ENCODE data around the gene ZBTB16.

ZBTB16 gene

DNA sequence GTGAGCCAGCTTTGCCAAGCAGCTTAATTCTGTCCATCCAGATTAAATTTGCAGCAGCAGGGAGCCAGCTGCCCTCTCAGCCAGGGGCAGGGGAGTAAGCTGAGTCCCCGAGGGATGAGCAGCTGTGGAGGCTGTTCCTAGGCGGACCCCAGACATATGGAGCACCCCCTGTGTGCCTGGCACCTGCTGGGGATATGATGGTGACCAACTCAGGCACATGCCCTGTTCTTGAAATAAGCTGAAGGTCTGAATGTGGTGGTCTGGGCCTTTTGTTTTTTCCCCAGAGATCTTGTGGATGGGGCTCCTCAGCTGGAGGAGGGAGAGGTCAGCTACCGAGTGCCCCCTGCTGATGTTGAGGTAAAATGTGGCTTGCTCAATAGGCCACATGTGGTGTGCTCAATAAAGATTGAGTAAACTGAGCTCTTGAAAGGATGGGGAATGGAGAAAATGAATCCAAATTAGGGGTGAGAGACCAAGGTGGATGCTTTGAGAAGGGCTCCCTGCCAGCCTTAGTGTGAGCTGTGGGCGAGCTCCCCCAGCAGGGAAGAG lies 133.4 kb downstream of the ZBTB16 start:
- no peak for DNase-seq

DNA sequence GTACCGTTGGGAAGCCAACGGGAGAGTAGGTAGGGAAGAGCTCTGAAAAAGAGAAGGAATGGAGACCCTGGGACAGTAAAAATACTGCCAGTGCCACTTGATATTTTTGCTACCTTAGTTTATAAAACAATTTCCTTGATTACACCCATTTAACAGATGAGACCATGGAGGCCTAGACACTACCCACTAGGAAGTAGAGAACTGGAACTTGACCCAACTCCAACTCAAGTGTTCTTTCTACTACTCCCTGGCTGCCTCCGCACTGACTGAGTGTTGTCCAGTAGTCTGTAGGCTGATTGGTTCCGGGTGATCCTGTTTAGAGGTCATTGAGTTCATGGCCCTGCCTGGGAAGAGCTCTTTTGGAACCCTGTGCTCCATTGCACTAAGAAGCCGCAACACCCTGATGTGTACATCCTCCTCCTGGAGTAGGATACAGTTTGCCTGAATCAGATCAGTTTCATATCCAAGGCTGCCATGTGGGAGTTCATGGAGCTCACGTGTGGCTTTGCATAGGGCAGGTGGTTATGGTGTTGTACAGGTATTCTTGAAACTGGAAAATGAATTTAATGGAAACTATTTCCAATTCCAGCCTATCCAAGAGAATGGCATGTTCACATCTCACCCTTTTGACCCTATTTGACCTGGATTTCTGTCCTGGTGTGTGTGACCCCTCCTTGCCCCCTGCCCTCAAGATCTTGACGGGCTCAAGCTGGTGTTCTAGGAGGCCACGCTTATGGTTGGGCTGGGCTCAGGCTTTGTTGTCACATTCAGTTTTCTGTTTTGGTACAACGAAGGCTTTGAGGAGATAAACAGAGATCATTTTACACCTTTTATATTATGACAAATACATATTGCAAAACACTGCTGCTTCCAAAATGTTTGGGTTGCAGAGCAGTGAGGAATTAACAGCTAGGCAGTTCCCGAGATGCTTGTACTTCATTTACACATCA lies 134.5 kb downstream of the ZBTB16 start:
- DNase-seq = no peak

DNA sequence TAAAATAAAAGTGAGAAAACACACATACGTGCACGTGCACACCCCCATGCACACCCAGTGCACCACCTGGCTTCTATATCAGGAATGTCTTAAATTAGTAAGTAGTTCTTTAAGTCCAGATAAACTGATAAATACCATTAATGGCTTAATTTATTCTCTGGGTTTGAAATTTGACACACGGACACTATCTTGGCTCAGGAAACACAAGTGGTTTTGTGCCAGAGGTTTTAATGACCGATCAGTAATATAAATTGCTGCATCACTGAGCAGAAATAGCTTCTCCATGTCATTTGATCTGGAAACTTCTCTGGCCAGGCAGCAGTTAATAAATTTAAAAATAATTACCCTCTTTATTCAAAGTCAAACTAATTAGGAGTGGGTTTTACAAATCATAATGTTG lies 135.2 kb downstream of the ZBTB16 start:
- no peak for DNase-seq

DNA sequence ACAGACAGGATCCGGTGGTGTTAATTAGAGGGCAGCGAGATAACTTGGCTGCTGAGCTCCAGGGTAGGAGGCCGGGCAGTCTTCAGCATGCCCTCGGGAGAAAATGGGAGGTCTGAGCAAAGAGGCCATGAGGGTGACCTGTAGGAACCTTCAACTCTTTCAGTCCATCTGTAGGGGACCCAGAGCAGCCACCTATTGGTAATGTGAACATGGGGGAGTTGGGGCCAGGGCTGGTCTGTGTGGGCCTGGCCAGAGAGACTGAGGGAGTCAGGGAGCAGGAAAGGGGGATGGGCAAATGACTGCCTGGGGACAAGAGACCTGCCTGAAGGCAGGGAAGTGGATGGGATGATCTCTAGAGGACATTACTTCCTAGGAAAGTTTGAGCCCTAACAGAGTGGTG lies 135.6 kb downstream of the ZBTB16 start:
- DNase-seq = no peak

DNA sequence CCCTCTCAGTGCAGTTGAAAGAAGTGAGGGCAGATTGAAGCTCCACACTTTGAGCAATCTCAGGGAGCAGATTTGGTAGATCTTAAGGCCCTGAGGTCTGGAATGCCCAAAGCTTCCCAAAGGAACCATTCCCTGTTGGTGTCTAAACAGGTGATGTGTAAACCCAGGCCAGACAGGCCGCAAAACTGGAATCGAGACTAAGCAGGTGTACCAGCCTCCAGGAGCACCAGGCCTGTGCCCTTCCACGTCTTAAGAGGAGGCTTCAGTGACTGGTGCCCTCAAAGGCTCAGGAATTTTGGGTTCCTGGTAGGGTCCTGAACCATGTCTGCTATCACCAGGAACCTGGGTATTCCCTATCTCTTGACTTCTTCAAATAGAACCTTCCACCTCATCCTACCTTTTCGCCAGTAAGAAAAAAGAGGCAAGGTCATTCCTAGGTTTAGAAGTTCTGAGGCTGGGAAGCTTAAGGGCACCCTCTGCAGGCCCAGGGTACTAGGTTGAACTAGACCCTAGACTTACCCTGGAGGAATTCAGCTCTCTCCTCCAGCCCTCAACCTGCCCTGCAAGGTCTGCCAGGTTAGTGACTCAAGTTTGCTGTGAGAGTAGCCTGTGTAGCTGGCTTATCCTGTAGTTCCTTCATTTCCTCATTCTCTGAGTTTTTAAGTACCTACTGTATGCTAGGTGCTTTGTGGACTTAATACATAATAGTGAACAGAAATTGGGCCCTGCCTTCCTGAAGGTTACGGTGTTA lies 136.6 kb downstream of the ZBTB16 start:
- DNase-seq = no peak

DNA sequence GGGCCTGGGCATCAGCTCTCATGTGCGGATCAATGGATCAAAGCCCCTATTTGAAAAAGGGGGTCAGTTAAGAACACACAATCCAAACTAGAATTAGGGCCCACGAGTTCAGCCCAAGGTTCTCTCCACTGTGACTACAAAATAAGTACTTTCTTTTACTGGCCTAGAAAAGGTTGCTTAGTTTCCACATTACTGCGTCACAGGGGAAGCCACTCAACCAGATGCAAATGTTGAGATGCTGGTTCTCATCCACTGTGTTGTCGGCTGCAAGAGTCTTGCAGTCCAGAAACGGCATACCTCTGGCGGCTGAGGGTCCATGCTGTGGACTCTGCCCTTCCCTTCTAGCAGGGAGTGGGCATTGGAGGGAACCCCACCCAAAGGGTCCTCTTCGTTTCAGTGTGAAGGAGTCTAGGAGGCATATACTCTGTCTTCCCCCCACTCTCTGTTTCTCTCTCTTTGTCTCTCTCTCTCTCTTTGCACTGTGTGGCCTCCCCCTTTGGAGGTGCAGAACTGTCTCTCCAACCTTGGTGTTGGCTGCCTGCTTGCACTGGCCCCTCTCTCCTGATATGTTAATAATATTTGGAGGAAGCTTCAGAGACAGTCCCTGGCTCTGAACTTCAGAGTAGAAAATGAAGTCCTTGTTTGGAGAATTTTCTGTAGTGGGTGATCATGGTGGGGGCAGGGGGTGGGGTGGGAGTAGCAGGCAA lies 137.6 kb downstream of the ZBTB16 start:
- peak in 1 of 2 donors; percentile 58 for DNase-seq

DNA sequence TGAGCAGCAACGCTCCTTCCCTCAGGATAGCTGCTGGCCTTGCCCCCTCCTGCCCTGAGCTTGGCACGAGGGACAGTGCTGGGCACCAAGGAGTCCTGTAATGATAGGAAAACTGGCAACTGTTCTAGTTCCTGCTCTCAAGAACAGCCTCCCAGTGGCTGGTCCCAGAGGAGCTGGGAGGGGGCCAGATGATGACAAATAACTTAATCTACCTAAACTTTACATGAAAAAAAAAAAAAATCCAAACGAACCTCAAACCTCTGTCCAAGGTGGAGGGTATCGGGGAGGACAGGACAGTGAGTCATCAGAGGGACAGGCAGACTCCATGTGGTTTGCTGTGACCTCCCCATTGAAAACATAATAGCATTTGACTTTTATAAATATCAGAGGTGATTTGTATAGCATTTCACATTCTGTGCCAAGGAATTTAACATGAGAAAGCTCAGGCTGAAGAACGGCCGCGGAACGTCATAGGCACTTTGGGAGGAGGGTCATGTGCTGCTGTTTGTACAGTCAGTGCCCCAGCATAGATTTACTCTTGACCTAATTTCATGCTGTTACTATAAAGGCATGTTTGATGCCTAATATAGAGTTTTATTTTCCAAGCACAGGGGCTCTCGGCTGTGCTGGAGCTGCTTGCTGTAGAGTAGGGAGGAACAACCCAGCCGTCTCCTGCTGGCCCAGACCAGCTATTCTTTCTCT lies 138.4 kb downstream of the ZBTB16 start:
- DNase-seq = peak; percentile 30 to 49

DNA sequence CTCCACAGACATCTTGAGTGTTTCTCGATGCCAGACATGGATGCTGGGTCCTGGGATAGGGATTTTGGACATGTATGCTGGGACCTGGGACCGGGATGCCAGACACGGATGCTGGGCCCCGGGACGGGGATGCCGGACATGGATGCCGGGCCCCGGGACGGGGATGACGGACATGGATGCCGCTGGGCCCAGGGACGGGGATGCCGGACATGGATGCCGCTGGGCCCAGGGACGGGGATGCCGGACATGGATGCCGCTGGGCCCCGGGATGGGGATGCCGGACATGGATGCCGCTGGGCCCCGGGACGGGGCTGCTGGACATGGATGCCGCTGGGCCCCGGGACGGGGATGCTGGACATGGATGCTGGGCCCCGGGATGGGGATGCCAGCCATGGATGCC lies 139.5 kb downstream of the ZBTB16 start:
- DNase-seq = no peak

DNA sequence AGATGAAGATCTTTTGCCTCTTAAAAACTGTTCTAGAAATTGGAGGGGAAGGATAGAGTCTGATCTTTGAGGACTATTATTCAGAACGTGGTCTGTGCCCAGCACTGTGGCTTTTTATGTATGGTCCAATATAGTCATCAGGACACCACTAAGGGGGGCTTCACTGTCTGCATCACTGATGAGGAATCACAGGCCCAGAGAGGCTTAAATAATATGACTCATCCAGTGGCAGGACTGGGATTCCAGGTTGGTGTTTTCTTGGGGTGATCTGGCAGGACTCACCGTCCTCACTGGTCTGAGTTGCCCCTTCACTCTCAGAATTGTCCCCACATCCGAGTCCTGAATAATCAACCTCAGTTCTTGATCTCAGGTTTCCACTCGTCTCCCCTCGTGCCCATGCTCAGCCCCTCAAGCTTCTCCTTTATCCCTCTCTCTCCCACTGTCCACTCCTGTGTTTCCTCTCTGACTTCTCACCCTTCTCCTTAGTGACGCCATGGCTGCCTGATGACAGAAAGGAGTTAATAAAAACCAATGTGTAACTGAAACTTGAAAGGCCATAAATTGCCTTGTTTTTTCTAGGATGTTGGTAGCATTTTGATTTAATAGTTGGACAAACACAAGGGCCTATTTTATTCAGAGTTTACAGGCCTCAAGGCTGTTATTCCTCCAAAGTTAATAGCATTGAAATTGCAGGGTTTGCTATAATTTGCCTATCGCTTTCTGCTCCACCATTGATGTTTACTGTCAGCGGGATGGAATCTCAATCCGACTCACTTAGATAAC lies 141.0 kb downstream of the ZBTB16 start:
- no peak for DNase-seq

DNA sequence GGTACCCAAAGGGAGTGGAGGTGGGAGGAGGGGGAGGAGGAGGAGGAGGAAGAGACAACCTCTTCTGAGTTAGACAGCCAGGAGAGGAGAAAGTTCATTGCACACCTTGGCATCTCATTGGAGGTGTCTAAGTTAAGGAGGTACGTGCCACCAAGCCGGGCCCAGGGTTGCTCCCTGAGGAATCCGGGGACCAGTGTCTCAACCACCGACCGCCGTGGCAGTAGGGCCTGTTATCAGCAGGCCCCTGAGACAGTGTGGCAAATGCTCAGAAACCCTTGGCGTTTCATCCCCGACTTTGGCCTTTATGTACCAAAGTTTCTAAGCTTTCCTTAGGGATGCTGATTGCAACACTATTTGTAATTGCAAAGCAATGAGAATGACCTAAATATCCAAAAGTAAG lies 141.7 kb downstream of the ZBTB16 start:
- DNase-seq = no peak

DNA sequence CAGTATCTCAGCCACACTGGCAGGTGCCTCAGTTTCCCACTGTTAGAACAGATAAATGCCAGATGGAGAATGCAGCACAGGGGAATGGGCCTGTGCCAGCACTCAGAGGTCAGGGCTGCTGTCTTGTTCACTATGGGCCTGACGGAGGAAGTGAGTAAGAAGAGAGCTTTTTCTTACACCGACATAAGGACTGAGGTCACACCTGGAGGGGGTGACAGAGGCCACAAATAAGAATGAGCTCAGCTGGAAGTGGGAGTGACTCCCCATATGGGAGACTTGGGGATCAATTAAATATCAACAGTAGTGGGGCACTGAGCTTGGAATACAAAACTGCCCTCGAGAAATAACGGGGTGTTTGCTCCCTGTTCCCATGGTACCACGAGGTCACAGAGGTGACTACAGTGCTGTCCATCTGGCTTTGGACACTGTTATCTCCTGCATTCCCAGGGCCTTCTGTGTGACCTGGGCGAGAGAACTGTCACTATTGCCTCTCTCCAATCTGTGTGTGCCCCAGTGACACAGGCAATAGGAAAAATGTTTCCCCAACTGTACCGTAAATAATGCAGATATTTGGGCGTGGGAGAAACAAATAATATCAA lies 142.6 kb downstream of the ZBTB16 start:
- no peak for DNase-seq

DNA sequence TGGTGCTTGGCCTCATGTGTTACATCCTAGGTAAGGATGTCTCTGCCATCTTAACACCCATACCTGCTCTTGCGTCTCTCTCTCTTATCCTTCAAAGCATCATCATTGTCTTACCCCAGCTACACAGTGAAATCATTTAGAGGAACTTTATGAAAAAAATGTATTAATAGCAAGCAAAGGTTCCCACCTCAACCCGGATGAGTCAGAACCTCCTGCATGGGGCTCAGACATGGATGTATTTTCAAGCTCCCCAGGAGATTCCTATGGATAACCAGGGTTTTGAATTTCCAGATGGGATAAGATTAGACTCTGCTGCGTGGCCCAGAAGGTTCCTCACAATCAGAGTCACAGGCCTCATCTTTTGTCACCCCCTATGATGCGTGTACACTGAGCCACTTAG lies 147.6 kb downstream of the ZBTB16 start:
- DNase-seq = no peak

DNA sequence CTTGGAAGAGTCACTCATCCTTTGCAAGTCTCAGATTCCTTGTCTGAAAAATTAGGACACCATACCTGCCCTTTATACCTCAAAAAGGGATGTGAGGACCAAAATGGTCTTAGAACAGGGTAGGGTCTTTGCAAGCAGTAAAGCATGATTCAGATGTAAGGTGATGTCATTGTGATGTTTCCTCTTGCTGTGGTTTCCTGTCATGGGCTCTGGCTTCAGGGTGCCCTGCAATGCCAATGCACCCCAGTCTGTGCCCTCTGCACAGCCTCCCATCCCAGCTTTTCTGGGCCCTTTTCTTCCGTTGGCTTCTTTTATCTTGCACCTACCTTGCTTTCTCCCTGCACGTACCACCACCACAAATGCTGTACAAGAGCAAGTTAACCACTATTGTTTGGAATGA lies 148.9 kb downstream of the ZBTB16 start:
- DNase-seq = no peak

DNA sequence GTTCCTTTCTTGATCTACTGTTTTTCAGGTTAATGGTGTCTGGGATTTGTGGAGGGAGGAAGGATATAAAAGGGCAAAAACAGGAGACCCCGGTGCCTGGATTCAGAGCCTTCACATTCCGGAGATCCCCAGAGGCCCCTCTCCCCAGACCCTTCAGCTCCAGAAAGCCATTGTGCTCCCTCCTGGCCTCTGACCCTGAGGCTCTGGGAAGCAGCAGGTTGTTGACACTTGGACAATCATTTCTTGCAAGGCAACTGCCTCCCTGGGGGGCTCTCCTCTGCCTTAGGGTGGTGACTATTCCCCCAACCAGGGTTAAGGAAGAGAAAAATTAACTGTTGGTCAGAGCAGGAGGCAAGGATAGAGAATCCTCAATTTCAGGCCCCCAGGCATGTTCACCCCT lies 149.8 kb downstream of the ZBTB16 start:
- DNase-seq = no peak

DNA sequence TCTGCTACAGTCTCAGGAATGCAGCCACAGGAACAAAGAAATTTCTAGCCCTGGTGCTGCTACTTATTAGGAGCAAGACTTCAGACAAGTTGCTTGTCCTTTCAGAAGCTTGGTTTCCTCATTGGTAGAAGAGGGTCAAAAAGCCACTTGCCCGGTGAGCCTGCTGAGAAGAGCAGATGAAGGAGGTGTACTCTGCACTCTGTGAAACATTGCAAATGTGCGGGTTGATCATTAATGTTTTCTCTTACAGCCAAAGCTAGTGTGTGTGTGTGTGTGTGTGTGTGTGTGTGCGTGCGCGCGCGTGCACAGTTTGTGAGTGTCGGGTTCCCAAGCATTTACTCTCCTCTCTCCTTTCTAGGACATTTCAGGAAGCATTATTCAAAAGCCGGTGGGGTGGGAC lies 150.4 kb downstream of the ZBTB16 start:
- no peak for DNase-seq

DNA sequence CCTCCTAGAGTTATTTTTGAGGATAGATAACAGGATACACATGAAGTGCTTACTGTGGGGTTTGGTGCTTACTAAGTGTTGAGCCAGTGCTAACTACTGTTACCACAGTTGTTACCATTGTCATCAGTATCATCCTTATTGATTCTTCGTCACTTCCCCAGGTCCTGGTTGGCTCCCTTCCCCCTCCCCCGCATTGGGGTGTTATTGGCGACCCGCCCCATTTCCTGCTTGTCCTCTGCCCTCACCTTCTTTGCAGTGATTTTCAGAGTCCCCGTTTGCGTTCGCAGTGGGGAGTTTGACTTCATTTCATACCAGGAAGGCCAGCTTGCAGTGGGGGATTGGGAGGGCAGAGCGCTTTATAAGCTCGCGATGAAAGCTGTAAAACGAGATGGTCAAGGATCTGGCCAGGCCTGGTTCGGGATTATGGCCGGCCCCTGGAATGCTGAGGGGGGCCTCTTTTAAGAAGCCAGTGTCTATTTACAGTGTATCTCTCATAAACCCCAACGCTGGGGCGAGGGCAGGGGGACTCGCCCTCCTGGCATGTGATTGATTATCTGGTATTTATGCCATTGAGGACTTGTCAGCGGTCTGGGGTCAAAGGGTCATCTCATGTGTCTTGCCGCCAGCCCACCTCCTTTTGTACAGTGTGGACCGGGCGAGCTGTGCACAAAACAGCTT lies 152.1 kb downstream of the ZBTB16 start:
- no peak for DNase-seq

DNA sequence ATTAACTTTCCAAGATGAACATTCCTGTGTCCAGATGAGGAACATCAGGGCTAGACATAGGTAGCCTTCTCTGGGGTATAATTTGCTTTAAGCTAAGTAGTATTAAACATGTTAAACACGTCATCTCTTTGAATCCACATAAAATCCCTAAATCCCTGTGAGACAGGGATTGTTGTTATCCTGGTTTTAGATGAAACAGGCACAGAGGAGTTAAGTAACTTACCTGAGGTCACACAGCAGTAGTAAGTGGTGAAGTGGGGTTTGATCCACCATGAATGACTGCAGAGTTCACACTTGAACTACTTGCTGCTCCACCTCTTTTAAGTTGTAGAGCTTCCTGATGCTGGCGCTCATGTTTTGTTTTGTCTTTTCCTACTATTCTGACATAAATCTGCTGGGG lies 154.1 kb downstream of the ZBTB16 start:
- no peak for DNase-seq

DNA sequence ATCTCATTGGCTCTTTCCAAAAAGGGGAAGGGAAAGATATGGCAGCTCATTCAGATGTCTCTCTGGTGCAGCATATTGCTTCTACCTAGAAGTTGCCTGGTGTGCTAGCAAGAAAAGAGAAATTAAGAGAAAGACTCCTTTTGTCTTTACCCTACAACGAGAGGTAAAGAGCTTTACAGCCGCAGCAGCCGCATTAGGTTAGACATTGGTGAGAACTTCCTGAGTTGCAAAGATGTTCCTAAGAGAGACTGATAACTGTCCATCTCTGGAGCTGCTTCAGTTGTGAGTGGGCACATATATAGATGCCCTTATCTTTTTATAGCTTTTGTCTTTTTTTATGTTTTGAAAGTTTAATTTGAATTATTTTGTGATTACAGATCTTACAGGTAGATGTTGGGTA lies 155.9 kb downstream of the ZBTB16 start:
- DNase-seq = no peak

DNA sequence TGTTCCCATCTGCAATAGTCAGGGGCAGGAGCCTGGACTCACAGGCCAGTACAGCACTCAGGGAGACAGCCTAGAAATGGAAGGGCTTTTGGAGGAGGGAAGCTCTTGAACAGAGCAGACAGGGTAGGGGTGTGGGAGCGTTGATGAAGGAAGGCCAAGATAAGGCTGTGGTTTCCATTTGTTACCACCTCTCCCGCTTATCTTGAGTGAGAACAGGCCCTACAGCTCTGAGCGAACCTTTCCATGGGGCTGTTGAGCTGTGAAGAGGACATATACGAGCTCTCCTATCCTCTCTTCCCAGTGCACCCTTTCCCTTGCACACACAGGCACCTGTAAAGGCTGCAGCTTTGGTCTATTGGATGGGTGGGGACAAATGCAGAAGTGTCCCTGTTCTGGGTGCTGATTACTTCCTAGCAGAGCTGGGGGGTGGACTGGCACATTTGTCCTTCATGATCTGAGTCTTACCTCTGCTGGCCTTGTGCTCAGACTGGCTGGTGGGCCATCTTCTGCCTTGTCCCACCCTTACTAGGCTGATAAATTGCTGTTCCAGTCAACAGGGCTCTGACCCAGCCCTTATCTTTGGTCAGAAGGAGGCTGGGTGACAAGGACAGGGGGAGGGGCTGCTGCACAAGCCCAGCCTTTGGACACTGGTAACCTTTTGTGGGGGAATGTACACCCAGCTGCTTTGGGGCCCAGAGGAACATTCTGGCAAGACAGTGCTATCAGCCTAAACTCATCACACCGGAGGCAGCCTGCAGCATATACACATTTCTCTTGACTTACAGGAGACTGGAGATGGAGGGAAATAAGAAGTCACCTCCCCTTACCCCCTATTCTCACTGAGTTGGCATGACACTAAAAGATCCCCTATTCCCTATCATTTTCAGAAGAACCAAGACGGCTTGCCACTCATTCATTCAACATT lies 156.6 kb downstream of the ZBTB16 start:
- DNase-seq = no peak

DNA sequence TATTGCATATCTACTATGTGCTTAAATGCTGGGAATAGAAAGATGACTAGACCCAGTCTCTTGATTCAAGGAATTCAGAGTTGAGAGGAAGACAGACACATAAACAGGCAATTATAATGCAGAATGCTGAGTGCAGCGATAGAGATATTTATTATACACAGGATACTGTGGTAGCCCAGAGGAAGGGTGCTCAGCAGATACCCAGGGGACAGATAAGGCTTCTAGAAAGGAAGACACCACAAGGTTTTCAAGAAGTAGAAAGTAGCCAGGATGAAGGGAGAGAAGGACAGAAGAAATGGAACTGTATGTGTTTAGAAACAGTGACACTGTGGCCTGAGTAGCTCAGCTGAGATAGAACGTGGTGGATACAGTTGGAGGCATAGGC lies 157.3 kb downstream of the ZBTB16 start:
- no peak for DNase-seq

Measured in hippocampal formation (tissue), 2 donors.